Endometrium (tissue), 2 donors: ENCODE measurements around the gene STARD3NL.
"Not testable (repeated sequence)": the region's sequence is repeated elsewhere in the genome, so short reads cannot be mapped to it uniquely, and the experiment has no call there.

Source experiments
- FAIRE-seq: peaks from 2 replicates; lab custom pipeline; 2012; peaks lifted over from hg19 to GRCh38; lab: Jason Lieb, UNC
- donor health status: control.
- donor health status: control.

The STARD3NL gene

GRCh38 chr7:38269704-38270346 is 91.8 kb downstream of the STARD3NL start:
- FAIRE-seq: not testable (repeated sequence)

GRCh38 chr7:38270405-38270804 is 92.4 kb downstream of the STARD3NL start:
- FAIRE-seq: not testable (repeated sequence)

- FAIRE-seq: no peak
Observed at GRCh38 chr7:38273286-38273995, 95.4 kb downstream of the STARD3NL start, which contains the start of gene TARP. Gene TARP (minus strand): TSS chr7:38273636.

- no peak for FAIRE-seq
Observed at GRCh38 chr7:38274486-38274885, 96.4 kb downstream of the STARD3NL start.

GRCh38 chr7:38274927-38275620 is 97.0 kb downstream of the STARD3NL start:
- no peak for FAIRE-seq

- no peak for FAIRE-seq
Observed at GRCh38 chr7:38276096-38276877, 98.2 kb downstream of the STARD3NL start.

- FAIRE-seq: no peak
Observed at GRCh38 chr7:38280000-38280399, 102.0 kb downstream of the STARD3NL start.
